Measurements from ENCODE around the gene NDUFAF7.
A peak's percentile ranks its signal among the peaks of the same experiment; 100 is the strongest.

GRCh38 chr2:37181726-37182684 is 49.5 kb upstream of the NDUFAF7 start:
- peak; percentile 68; the same call in 1 of the 2 replicates for TF ChIP-seq GATA2 (IDR thresholded peaks at IDR 0.05; ENCODE audit: low read depth, low read length)
- TF ChIP-seq GATA3 (IDR thresholded peaks at IDR 0.05; ENCODE audit: low read depth, low read length) = peak; percentile 69; the same call in 1 of the 2 replicates
